H1 (cell line): ENCODE measurements around the gene IKZF3. TPM values are rescaled to one million over a fixed set of nuclear protein-coding genes. Genes with fewer than 3 reads are reported as not detected.

Experiments
- CTCF ChIA-PET: fragments of 300-600 bp; sonication (Branson Sonifier 250); formaldehyde crosslinking; loops from one replicate; lab custom pipeline; 2021; ENCODE audit not compliant: partially characterized antibody; lab: Charles Lee
- POLR2A ChIA-PET: fragments of 300-600 bp; sonication (Branson Sonifier 250); formaldehyde crosslinking; loops from one replicate; lab custom pipeline; 2021; ENCODE audit warnings: inconsistent platforms; ENCODE audit not compliant: partially characterized antibody; lab: Charles Lee
- DNase-seq, 2 experiments: peaks; one replicate each; pipeline versions ENCODE4 v3.0.0 to v3.0.0-alpha.2; 2010 to 2022; ENCODE audit warnings: low spot score in 2 of 2, low read depth in 1 of 2, mixed read lengths in 1 of 2
- FAIRE-seq: peaks from 2 replicates; lab custom pipeline; 2011; peaks lifted over from hg19 to GRCh38; lab: Jason Lieb, UNC
- H2AFZ ChIP-seq: 2 replicates; pipeline ENCODE4 v1.8.1; 2012; ENCODE audit warnings: low read length, inconsistent platforms
- H2AK5ac ChIP-seq: 2 replicates; pipeline ENCODE4 v1.6.1; 2013; ENCODE audit warnings: low read depth, low read length
- H2BK120ac ChIP-seq: replicated peaks from 2 replicates; pipeline ENCODE3; 2013; ENCODE audit warnings: low read depth, low read length, inconsistent platforms
- H2BK12ac ChIP-seq: 2 replicates; pipeline ENCODE4 v1.6.1; 2013; ENCODE audit warnings: low read depth, low read length
- H2BK15ac ChIP-seq: 2 replicates; pipeline ENCODE4 v1.6.1; 2013; ENCODE audit warnings: low read length
- H2BK20ac ChIP-seq: 2 replicates; pipeline ENCODE4 v1.6.1; 2013; ENCODE audit warnings: low read length
- H2BK5ac ChIP-seq: 2 replicates; pipeline ENCODE4 v1.6.1; 2013; ENCODE audit warnings: low read depth, low read length
- H3K14ac ChIP-seq: 2 replicates; pipeline ENCODE4 v1.6.1; 2013; ENCODE audit warnings: inconsistent platforms; ENCODE audit not compliant: insufficient read length
- H3K18ac ChIP-seq: 2 replicates; pipeline ENCODE4 v1.6.1; 2013; ENCODE audit warnings: low read length; ENCODE audit errors: extremely low read depth
- H3K23ac ChIP-seq: 2 replicates; pipeline ENCODE4 v1.6.1; 2013; ENCODE audit warnings: inconsistent platforms; ENCODE audit not compliant: insufficient read length
- H3K23me2 ChIP-seq: 2 replicates; pipeline ENCODE4 v1.6.1; 2013; ENCODE audit warnings: low read depth, low read length
- H3K27ac ChIP-seq: 2 replicates; pipeline ENCODE4 v1.6.1; 2011; ENCODE audit warnings: low read depth, low read length, inconsistent platforms
- H3K27me3 ChIP-seq, 4 experiments: replicated peaks in 1 of 4; 1 replicate in 1 of 4; 2 replicates in 3 of 4; pipeline versions ENCODE4 v1.6.1 to v1.8.1; 2011 to 2013; ENCODE audit warnings: low read length in 3 of 4, mild to moderate bottlenecking in 3 of 4, inconsistent platforms in 2 of 4, mixed read lengths in 2 of 4, moderate library complexity in 1 of 4; ENCODE audit not compliant: control insufficient read depth in 3 of 4, insufficient read depth in 3 of 4; ENCODE audit errors: extremely low read depth in 1 of 4
- H3K36me3 ChIP-seq, 4 experiments: 2 replicates each; pipeline versions ENCODE4 v1.6.1 to v1.8.1; 2011 to 2013; ENCODE audit warnings: mild to moderate bottlenecking in 4 of 4, low read length in 3 of 4, moderate library complexity in 2 of 4, control low read depth in 1 of 4, inconsistent platforms in 1 of 4; ENCODE audit not compliant: insufficient read depth in 4 of 4, control insufficient read depth in 2 of 4
- H3K4ac ChIP-seq: replicated peaks from 2 replicates; pipeline ENCODE3; 2013; ENCODE audit warnings: low read length, low read depth, mixed read lengths, inconsistent platforms; ENCODE audit not compliant: insufficient read length
- H3K4me1 ChIP-seq, 4 experiments: replicated peaks in 1 of 4; 1 replicate in 1 of 4; 2 replicates in 3 of 4; pipeline versions ENCODE4 v1.6.1 to v1.8.1; 2011 to 2013; ENCODE audit warnings: low read length in 3 of 4, inconsistent platforms in 2 of 4, mixed read lengths in 1 of 4; ENCODE audit not compliant: insufficient read depth in 4 of 4, control insufficient read depth in 3 of 4
- H3K4me2 ChIP-seq, 2 experiments: 2 replicates each; pipeline versions ENCODE4 v1.6.1 to v1.8.1; 2011 to 2013; ENCODE audit warnings: low read depth in 2 of 2, low read length in 2 of 2, control low read depth in 1 of 2, inconsistent platforms in 1 of 2, mild to moderate bottlenecking in 1 of 2; ENCODE audit not compliant: insufficient read depth in 1 of 2
- H3K4me3 ChIP-seq, 4 experiments: fragments of 200-600, 300-600 bp in 1 of 4; sonication (generic), shearing (Covaris generic), sonication (Bioruptor Twin) in 1 of 4; 2 replicates each; pipeline versions ENCODE4 v1.5.1 to v1.8.1; 2011 to 2016; ENCODE audit warnings: low read length in 4 of 4, low read depth in 3 of 4, control low read depth in 2 of 4, inconsistent platforms in 2 of 4, mild to moderate bottlenecking in 2 of 4, mixed read lengths in 1 of 4, moderate library complexity in 1 of 4; ENCODE audit not compliant: insufficient read depth in 2 of 4; ENCODE audit errors: extremely low read depth in 1 of 4
- H3K56ac ChIP-seq: replicated peaks from 2 replicates; pipeline ENCODE3; 2013; ENCODE audit warnings: low read depth, mild to moderate bottlenecking, mixed read lengths, low read length, inconsistent platforms; ENCODE audit not compliant: insufficient read length
- H3K79me1 ChIP-seq: 2 replicates; pipeline ENCODE4 v1.6.1; 2013; ENCODE audit warnings: low read depth, low read length, control low read depth
- H3K79me2 ChIP-seq, 2 experiments: 2 replicates each; pipeline versions ENCODE4 v1.6.1 to v1.8.1; 2012 to 2013; ENCODE audit warnings: low read length in 2 of 2, mild to moderate bottlenecking in 2 of 2, inconsistent platforms in 1 of 2; ENCODE audit not compliant: insufficient read depth in 2 of 2, control insufficient read depth in 1 of 2
- H3K9ac ChIP-seq, 4 experiments: replicated peaks in 1 of 4; 1 replicate in 1 of 4; 2 replicates in 3 of 4; pipeline versions ENCODE4 v1.6.1 to v1.8.1; 2011 to 2013; ENCODE audit warnings: low read depth in 3 of 4, low read length in 3 of 4, control low read depth in 2 of 4, mild to moderate bottlenecking in 2 of 4, moderate library complexity in 2 of 4, inconsistent platforms in 1 of 4; ENCODE audit errors: extremely low read depth in 1 of 4
- H3K9me3 ChIP-seq, 2 experiments: 2 replicates each; pipeline versions ENCODE4 v1.6.1 to v1.8.1; 2012 to 2013; ENCODE audit warnings: mild to moderate bottlenecking in 2 of 2, moderate library complexity in 2 of 2, control low read depth in 1 of 2, inconsistent platforms in 1 of 2, low read depth in 1 of 2, low read length in 1 of 2, mixed read lengths in 1 of 2; ENCODE audit not compliant: insufficient read depth in 2 of 2
- H4K20me1 ChIP-seq, 2 experiments: replicated peaks in 1 of 2; 2 replicates each; pipeline versions ENCODE3 to v1.8.1; 2011 to 2013; ENCODE audit warnings: inconsistent platforms in 2 of 2, low read length in 2 of 2, mild to moderate bottlenecking in 1 of 2; ENCODE audit not compliant: insufficient read depth in 2 of 2, control insufficient read depth in 1 of 2
- H4K5ac ChIP-seq: 2 replicates; pipeline ENCODE4 v1.6.1; 2013; ENCODE audit warnings: low read length, low read depth, mixed read lengths, inconsistent platforms; ENCODE audit not compliant: insufficient read length
- H4K8ac ChIP-seq: 2 replicates; pipeline ENCODE4 v1.8.0; 2013; ENCODE audit warnings: mild to moderate bottlenecking, moderate library complexity, low read length, inconsistent platforms; ENCODE audit not compliant: insufficient read depth; ENCODE audit errors: extremely low read depth
- H4K91ac ChIP-seq: replicated peaks from 2 replicates; pipeline ENCODE3; 2013; ENCODE audit warnings: low read length, mixed read lengths, inconsistent platforms; ENCODE audit not compliant: insufficient read length
- ASH2L ChIP-seq: fragments of 200-600, 300-600 bp; sonication (generic); IDR thresholded peaks from one replicate; pipeline ENCODE4 v1.7.1; 2017; ENCODE audit warnings: low read length
- BRCA1 ChIP-seq: IDR thresholded peaks from 2 replicates; pipeline ENCODE4 v1.6.1; 2012; ENCODE audit warnings: low read depth, low read length, improper control_type of control experiment
- CTBP2 ChIP-seq: IDR thresholded peaks from 2 replicates; pipeline ENCODE4 v1.7.0; 2011; ENCODE audit warnings: borderline replicate concordance, mild to moderate bottlenecking, moderate library complexity, mixed read lengths, low read length; ENCODE audit not compliant: insufficient read depth, insufficient read length
- EGR1 ChIP-seq: IDR thresholded peaks from 2 replicates; pipeline ENCODE4 v1.6.1; 2011; ENCODE audit warnings: low read depth, low read length, borderline replicate concordance
- GTF2F1 ChIP-seq: IDR thresholded peaks from 2 replicates; pipeline ENCODE4 v1.6.1; 2012; ENCODE audit warnings: low read depth, low read length, improper control_type of control experiment, borderline replicate concordance
- HDAC6 ChIP-seq: IDR thresholded peaks from one replicate; pipeline ENCODE4 v1.7.1; 2012; ENCODE audit warnings: low read depth, mild to moderate bottlenecking, inconsistent platforms, low read length, moderate library complexity
- JUN ChIP-seq: IDR thresholded peaks from 2 replicates; pipeline ENCODE4 v1.6.1; 2011; ENCODE audit warnings: low read depth, mild to moderate bottlenecking, improper control_type of control experiment, low read length
- KDM1A ChIP-seq: fragments of 200-600, 300-600 bp; sonication (generic); IDR thresholded peaks from 2 replicates; pipeline ENCODE4 v1.7.1; 2016; ENCODE audit warnings: mild to moderate bottlenecking, low read length, borderline replicate concordance
- POLR2AphosphoS5 ChIP-seq: IDR thresholded peaks from 2 replicates; pipeline ENCODE4 v1.6.1; 2011; ENCODE audit warnings: low read depth, low read length
- WGBS, 2 experiments: shearing (Covaris generic) in 1 of 2; methylation state at CpG; one replicate each; pipeline versions ENCODE4 v1.1.6 to v1.1.7; 2013 to 2015; ENCODE audit warnings: low lambda C conversion rate in 2 of 2, mixed read lengths in 2 of 2, inconsistent platforms in 1 of 2, low coverage in 1 of 2, missing lambda C conversion rate in 1 of 2; ENCODE audit not compliant: insufficient replicate concordance in 2 of 2, insufficient coverage in 1 of 2, insufficient read length in 1 of 2; ENCODE audit errors: extremely low coverage in 1 of 2, missing lambda C conversion rate in 1 of 2; 5-methylcytosine and 5-hydroxymethylcytosine counted together
- polyA plus RNA-seq, 7 experiments: library from polyadenylated mRNA; depleted of rRNA in 3 of 7; stranded (reverse) in 5 of 7; unstranded in 2 of 7; fragments of >200 nt in 5 of 7; fragments of 200-250 nt in 2 of 7; gene quantifications; 1 replicate in 5 of 7; 2 replicates in 1 of 7; 4 replicates in 1 of 7; pipeline versions ENCODE4 v1.2.1 to v1.2.3, GENCODE V29; 2011 to 2013; ENCODE audit warnings: missing spikeins in 2 of 7, mixed read lengths in 2 of 7
- total RNA-seq: library from RNA; stranded (reverse); fragmentation: NEBNext Ultra II Directional; extraction: Animal tissue kit (Norgen Biotek cat#: 25700); gene quantifications from 2 replicates; pipeline ENCODE4 v1.2.1, GENCODE V29; 2021

IKZF3 gene
- total and polyA plus RNA-seq, 2 of the 8 experiments (the other 6 are each of a cell fraction or from before 2014, with no cell fraction given) = 0.23 to 0.56 TPM

DNA sequence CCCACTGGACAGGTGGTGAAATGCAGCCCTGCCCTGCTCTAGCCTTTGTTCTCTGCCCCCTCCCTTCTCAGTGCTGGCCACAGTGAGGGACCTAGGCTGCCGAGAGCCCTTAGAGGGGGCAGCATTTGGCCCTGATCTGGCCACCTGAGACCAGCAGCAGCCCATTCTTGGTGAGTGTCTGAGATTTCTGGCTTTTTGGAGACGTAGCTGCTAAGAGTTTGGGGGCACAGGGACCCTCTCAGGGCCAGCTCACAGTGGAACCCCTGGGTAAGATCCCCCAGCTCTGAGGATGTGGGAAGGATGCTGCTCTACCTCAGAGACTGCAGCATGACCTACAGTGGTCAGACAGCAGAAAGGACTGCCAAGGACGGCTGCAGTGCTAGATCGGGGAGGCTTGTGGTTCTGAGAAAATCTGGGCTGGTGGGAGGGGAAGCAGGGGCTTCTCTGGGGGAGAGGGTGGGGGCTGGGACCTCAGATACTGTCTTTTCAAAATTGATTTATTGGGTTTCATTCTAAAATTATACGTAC, 113.0 kb downstream of the IKZF3 start:
- Histone ChIP-seq H2BK20ac (peak overlapping the region; percentile 73; the same call in 1 of the 2 replicates), H3K27ac (no peak overlapping the region), H3K18ac (no peak overlapping the region), H3K79me2 (no peaks in the 10 kb centered on the region), H3K27me3 (peaks cover 0 to 3% (median 2%) of the 10 kb centered on the region in 4 experiments; a peak in 2 of 7 replicates), H3K23ac (no peak overlapping the region), H3K4me3 (no peak overlapping the region), H2BK120ac (no peak overlapping the region), H2BK12ac (no peak overlapping the region), H3K14ac (no peak overlapping the region), H4K20me1 (no peaks in the 10 kb centered on the region), H3K36me3 (peaks cover 0 to 7% (median 3%) of the 10 kb centered on the region in 4 experiments; a peak in 4 of 8 replicates), H3K4me1 (peaks cover 9 to 25% (median 18%) of the 10 kb centered on the region in 4 experiments), H3K4ac (no peak overlapping the region), H3K9ac (no peak overlapping the region), H3K56ac (no peak overlapping the region), H2AFZ (no peak overlapping the region), H3K79me1 (no peaks in the 10 kb centered on the region), H2BK15ac (0 out of 2 replicates have a peak overlapping the region, but pooled peaks have one; percentile 37), H4K5ac (no peak overlapping the region), H3K23me2 (peaks cover 10% of the 10 kb centered on the region; the same call in 1 of the 2 replicates), H4K8ac (no peak overlapping the region), H3K9me3 (no peaks in the 10 kb centered on the region), H3K4me2 (no peak overlapping the region), H2BK5ac (peak overlapping the region; percentile 73; the same call in 1 of the 2 replicates), H2AK5ac (no peak overlapping the region), H4K91ac (no peak overlapping the region)
- FAIRE-seq (no peak), DNase-seq (no peak)
- CTCF ChIA-PET = interaction anchor here (0.7 to 8.2 kb wide), 10 partner anchors 8 to 129 kb away, joined by 3 to 102 read pairs (median 3); partner anchors contain the start of gene MIEN1
- POLR2A ChIA-PET = interaction anchor here (1.1 to 8.1 kb wide), 4 partner anchors 9 to 37 kb away, joined by 3 to 54 read pairs (median 11); partner anchors contain the start of gene MIEN1
- 78% methylated on average over 5 of the region's 5 CpGs; no CpG with 5 or more reads in 1 of the 2 experiments for WGBS, 2 experiments
- TF ChIP-seq HDAC6 = no peak
- TF ChIP-seq KDM1A = peak; percentile 93
- TF ChIP-seq EGR1 = no peak
- TF ChIP-seq BRCA1 = no peak
- TF ChIP-seq GTF2F1 = no peak
- TF ChIP-seq POLR2AphosphoS5 = no peak
- TF ChIP-seq ASH2L = no peak
- no peak for TF ChIP-seq CTBP2
- TF ChIP-seq JUN = no peak
